OCI-LY7 (cell line): Measurements from ENCODE around the gene LRRFIP1. TPM values are rescaled to one million over a fixed set of nuclear protein-coding genes. Genes with fewer than 3 reads are reported as not detected.
"Not testable (repeated sequence)": the region's sequence is repeated elsewhere in the genome, so short reads cannot be mapped to it uniquely, and the experiment has no call there.

Source experiments
- BruUV-seq: library from RNA; stranded (reverse); fragments of 400-500 nt; replicated peaks from 2 replicates; lab custom pipeline; 2021; lab: Mats Ljungman, UMichigan
- CTCF ChIA-PET: fragments of 300-600 bp; sonication (Branson Sonifier 250); formaldehyde crosslinking; loops from one replicate; lab custom pipeline; 2022; ENCODE audit warnings: antibody characterized with exemption; ENCODE audit not compliant: unreplicated experiment; lab: Charles Lee
- POLR2A ChIA-PET: fragments of 300-600 bp; sonication (Branson Sonifier 250); formaldehyde crosslinking; loops from one replicate; lab custom pipeline; 2022; ENCODE audit warnings: antibody characterized with exemption; lab: Charles Lee
- DNase-seq: peaks from one replicate; pipeline ENCODE4 v3.0.0-alpha.2; 2015; ENCODE audit warnings: low spot score
- H2AFZ ChIP-seq: fragments of 200-600 bp; sonication (generic), shearing (Covaris generic); 2 replicates; pipeline ENCODE4 v1.6.1; 2014; ENCODE audit warnings: mild to moderate bottlenecking, antibody characterized with exemption, low read length, moderate library complexity
- H3K27ac ChIP-seq: fragments of 200-600 bp; sonication (generic); 2 replicates; pipeline ENCODE4 v1.5.1; 2014; ENCODE audit warnings: mixed run types, low read depth, mild to moderate bottlenecking, moderate library complexity, low read length, inconsistent platforms; ENCODE audit not compliant: poor library complexity, severe bottlenecking
- H3K36me3 ChIP-seq: fragments of 200-600 bp; sonication (generic); 2 replicates; pipeline ENCODE4 v1.6.1; 2014; ENCODE audit warnings: mild to moderate bottlenecking, antibody characterized with exemption, low read length, moderate library complexity, mixed read lengths; ENCODE audit not compliant: insufficient read depth
- H3K4me1 ChIP-seq: fragments of 200-600 bp; sonication (generic); 2 replicates; pipeline ENCODE4 v1.5.1; 2014; ENCODE audit warnings: mild to moderate bottlenecking, low read length; ENCODE audit not compliant: insufficient read depth, poor library complexity, severe bottlenecking
- H3K4me2 ChIP-seq: fragments of 200-600 bp; sonication (generic); 2 replicates; pipeline ENCODE4 v1.6.1; 2014; ENCODE audit warnings: mild to moderate bottlenecking, low read length
- H3K4me3 ChIP-seq: fragments of 200-600 bp; sonication (generic); 2 replicates; pipeline ENCODE4 v1.5.1; 2014; ENCODE audit warnings: mild to moderate bottlenecking, low read depth, low read length; ENCODE audit not compliant: poor library complexity, severe bottlenecking
- H3K79me2 ChIP-seq: fragments of 200-600 bp; sonication (generic); 2 replicates; pipeline ENCODE4 v1.6.1; 2016; ENCODE audit warnings: low read depth, mild to moderate bottlenecking, low read length, moderate library complexity, mixed read lengths; ENCODE audit not compliant: insufficient read depth
- H3K9me2 ChIP-seq: fragments of 200-600 bp; sonication (generic); 2 replicates; pipeline ENCODE4 v1.6.1; 2016; ENCODE audit warnings: mild to moderate bottlenecking, low read length, mixed read lengths; ENCODE audit not compliant: insufficient read depth
- H3K9me3 ChIP-seq: fragments of 200-600 bp; sonication (generic); 2 replicates; pipeline ENCODE4 v1.6.1; 2014; ENCODE audit warnings: mild to moderate bottlenecking, mixed run types, low read length, mixed read lengths
- H4K20me1 ChIP-seq: fragments of 200-600 bp; sonication (generic); 2 replicates; pipeline ENCODE4 v1.6.1; 2014; ENCODE audit warnings: mild to moderate bottlenecking, antibody characterized with exemption, low read length, moderate library complexity, mixed read lengths; ENCODE audit not compliant: insufficient read depth
- EZH2phosphoT487 ChIP-seq: fragments of 200-600 bp; sonication (generic); IDR thresholded peaks from 2 replicates; pipeline ENCODE4 v1.6.1; 2018; ENCODE audit warnings: low read depth, borderline replicate concordance, mild to moderate bottlenecking, mixed run types, antibody characterized with exemption, low read length, moderate library complexity, mixed read lengths
- intact Hi-C: fragments of 100-400 bp; cut with micrococcal nuclease; formaldehyde crosslinking; loops from one replicate; pipeline ENCODE4 v1.10.0; 2022; ENCODE audit not compliant: unreplicated experiment
- total RNA-seq, 2 experiments: library from RNA; depleted of rRNA in 1 of 2; stranded (reverse); fragments of >200 nt in 1 of 2; shearing (Covaris generic) in 1 of 2; gene quantifications; 2 replicates each; pipeline ENCODE4 v1.2.3, GENCODE V29; 2014 to 2022
- TF ChIP-seq, protein P1 (sequence below): fragments of 200-600 bp; sonication (generic); conservative IDR thresholded peaks from 2 replicates; pipeline ENCODE4 v1.5.1; 2014; ENCODE audit warnings: mild to moderate bottlenecking, antibody characterized with exemption, low read length, moderate library complexity, mixed read lengths

The LRRFIP1 gene
- total RNA-seq, 2 experiments from 2014 or later = 95.7 to 216 TPM

DNA sequence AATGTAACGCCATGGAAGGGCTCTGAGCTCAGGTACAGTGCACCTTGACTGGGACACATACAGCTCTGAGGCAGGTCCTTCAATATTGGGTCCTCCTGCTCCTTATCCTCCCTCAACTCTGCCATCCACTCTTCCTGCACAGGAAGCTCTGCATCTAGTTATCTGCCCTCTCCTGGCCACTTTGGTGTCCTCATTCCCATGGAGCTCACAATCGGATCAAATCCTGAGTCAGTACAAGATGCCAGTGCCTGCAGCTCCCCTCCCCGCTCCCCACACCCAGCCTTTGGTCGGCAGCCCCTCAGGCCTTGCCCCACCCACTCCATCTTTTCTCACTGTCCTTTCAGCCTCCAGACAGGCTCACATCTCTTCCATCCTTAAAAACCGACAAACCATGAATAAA lies 58.0 kb downstream of the LRRFIP1 start:
- H4K20me1 ChIP-seq = no peaks in the 10 kb centered on the region
- no peak for DNase-seq
- H3K27ac ChIP-seq = no peak overlapping the region
- H3K9me3 ChIP-seq = no peaks in the 10 kb centered on the region
- intact Hi-C loops = no loop called here
- H3K4me2 ChIP-seq = no peak overlapping the region
- H3K36me3 ChIP-seq = no peaks in the 10 kb centered on the region
- H3K79me2 ChIP-seq = no peaks in the 10 kb centered on the region
- ChIA-PET CTCF (interaction anchor here (0.7 kb wide), 1 partner anchor 16 kb away, joined by 3 read pairs; no protein-coding TSS in a partner anchor), POLR2A (interaction anchor here (1.0 kb wide), 1 partner anchor 28 kb away, joined by 3 read pairs; no protein-coding TSS in a partner anchor)
- H3K4me3 ChIP-seq = no peak overlapping the region
- no peak overlapping the region for H2AFZ ChIP-seq
- H3K9me2 ChIP-seq = no peaks in the 10 kb centered on the region
- no TSS peak for BruUV-seq
- TF ChIP-seq EZH2phosphoT487 = no peak
- TF ChIP-seq, protein P1, sequence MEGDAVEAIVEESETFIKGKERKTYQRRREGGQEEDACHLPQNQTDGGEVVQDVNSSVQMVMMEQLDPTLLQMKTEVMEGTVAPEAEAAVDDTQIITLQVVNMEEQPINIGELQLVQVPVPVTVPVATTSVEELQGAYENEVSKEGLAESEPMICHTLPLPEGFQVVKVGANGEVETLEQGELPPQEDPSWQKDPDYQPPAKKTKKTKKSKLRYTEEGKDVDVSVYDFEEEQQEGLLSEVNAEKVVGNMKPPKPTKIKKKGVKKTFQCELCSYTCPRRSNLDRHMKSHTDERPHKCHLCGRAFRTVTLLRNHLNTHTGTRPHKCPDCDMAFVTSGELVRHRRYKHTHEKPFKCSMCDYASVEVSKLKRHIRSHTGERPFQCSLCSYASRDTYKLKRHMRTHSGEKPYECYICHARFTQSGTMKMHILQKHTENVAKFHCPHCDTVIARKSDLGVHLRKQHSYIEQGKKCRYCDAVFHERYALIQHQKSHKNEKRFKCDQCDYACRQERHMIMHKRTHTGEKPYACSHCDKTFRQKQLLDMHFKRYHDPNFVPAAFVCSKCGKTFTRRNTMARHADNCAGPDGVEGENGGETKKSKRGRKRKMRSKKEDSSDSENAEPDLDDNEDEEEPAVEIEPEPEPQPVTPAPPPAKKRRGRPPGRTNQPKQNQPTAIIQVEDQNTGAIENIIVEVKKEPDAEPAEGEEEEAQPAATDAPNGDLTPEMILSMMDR = 0 out of 2 replicates have a peak, but pooled peaks have one; percentile 21
- H3K4me1 ChIP-seq = peaks cover 19% of the 10 kb centered on the region

DNA sequence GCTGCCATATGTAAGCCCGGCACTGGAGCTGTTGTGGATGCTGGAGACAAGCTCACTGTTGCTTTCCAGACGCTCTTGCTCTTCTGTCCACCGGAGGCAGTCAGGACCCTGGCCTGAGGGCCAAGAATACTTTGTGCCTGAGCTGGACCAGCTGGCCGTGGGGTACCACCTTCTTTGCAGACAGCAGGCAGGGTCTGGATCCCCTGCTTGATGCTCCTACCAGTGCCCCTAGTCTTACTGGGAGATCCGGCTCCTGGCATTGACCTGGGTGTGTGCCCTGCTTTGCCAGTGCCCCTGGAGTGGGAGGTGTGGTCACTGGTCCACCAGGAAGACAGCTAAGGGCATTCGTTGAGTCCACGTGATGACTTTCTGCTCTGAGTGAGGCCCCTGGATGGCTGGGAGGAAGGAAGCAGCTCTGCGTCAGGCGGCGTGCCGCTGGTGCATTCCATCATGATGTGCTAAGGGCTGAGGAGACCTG lies 59.3 kb downstream of the LRRFIP1 start:
- no peak overlapping the region for H3K27ac ChIP-seq
- POLR2A ChIA-PET = interaction anchor here (1.9 to 12.8 kb wide), 2 partner anchors 10 to 13 kb away, joined by 11 to 290 read pairs; no protein-coding TSS in a partner anchor
- H3K4me1 ChIP-seq = peaks cover 27% of the 10 kb centered on the region
- no peak overlapping the region for H2AFZ ChIP-seq
- no peaks in the 10 kb centered on the region for H3K9me2 ChIP-seq
- intact Hi-C loops = no loop called here
- CTCF ChIA-PET = interaction anchor here (1.0 to 1.4 kb wide), 3 partner anchors 14 to 16 kb away, joined by 3 to 5 read pairs (median 5); no protein-coding TSS in a partner anchor
- BruUV-seq = no TSS peak
- no peaks in the 10 kb centered on the region for H4K20me1 ChIP-seq
- no peaks in the 10 kb centered on the region for H3K79me2 ChIP-seq
- no peaks in the 10 kb centered on the region for H3K36me3 ChIP-seq
- no peak overlapping the region for H3K4me2 ChIP-seq
- no peak overlapping the region for H3K4me3 ChIP-seq
- no peak for DNase-seq
- no peaks in the 10 kb centered on the region for H3K9me3 ChIP-seq
- TF ChIP-seq, protein P1 = peak; percentile 64
- TF ChIP-seq EZH2phosphoT487 = no peak

DNA sequence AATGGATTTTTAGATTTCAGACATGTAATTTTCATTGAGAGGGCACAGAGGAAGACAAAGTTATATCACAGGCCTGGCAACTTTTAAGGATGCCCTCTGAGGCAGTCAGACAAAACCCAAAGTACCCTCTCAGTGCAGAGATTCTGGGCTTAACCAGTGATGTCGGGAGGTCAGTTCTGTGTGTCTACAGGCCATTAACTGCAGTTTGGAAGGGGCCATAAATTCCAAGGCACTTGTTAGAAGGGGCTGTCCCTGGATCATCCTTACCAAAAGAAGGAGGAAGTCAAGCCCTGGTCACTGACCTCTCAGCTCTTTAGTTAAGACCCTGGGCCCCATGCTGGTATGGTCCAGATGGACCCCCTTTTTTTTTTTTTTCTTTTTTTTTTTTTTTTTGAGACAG lies 60.7 kb downstream of the LRRFIP1 start:
- no peak overlapping the region for H3K27ac ChIP-seq

DNA sequence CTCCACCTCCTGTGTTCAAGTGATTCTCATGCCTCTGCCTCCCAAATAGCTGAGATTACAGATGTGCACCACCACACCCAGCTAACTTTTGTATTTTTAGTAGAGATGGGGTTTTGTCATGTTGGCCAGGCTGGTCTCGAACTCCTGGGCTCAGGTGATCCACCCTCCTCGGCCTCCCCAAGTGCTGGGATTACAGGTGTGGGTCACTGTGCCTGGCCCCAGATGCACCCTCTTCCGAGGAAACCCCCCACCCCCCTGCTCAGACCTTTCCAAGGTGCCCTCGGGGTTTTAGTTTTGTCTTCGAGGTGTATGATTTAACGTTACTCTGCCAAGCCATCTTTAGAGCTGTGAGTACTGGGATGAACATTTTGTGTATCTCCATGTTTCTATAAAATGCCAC lies 61.2 kb downstream of the LRRFIP1 start:
- DNase-seq, H3K4me2 ChIP-seq, H2AFZ ChIP-seq, H3K27ac ChIP-seq, intact Hi-C loops, BruUV-seq, H4K20me1 ChIP-seq, H3K9me2 ChIP-seq, H3K4me3 ChIP-seq, H3K9me3 ChIP-seq: not testable (repeated sequence)
- POLR2A ChIA-PET = interaction anchor here (2.2 to 12.8 kb wide), 2 partner anchors 9 to 15 kb away, joined by 5 to 290 read pairs; no protein-coding TSS in a partner anchor
- peaks cover 11% of the 10 kb centered on the region for H3K36me3 ChIP-seq
- CTCF ChIA-PET = interaction anchor here (1.4 kb wide), 1 partner anchor 15 kb away, joined by 3 read pairs; no protein-coding TSS in a partner anchor
- peaks cover 14% of the 10 kb centered on the region for H3K79me2 ChIP-seq
- H3K4me1 ChIP-seq = peaks cover 27% of the 10 kb centered on the region

More for the DNA sequence above, 60.7 kb downstream of the LRRFIP1 start:
- DNase-seq = no peak
- ChIA-PET POLR2A (interaction anchor here (0.5 to 12.8 kb wide), 4 partner anchors 9 to 62 kb away, joined by 3 to 290 read pairs (median 8); no protein-coding TSS in a partner anchor), CTCF (interaction anchor here (0.6 to 1.4 kb wide), 2 partner anchors 15 to 21 kb away, joined by 3 to 4 read pairs; no protein-coding TSS in a partner anchor)
- intact Hi-C loops = no loop called here
- peak overlapping the region; percentile 7; the same call in 1 of the 2 replicates for H2AFZ ChIP-seq
- H3K36me3 ChIP-seq = 0 out of 2 replicates have a peak, but pooled peaks cover 6% of the 10 kb centered on the region
- H3K4me3 ChIP-seq = no peak overlapping the region
- peaks cover 10% of the 10 kb centered on the region for H3K79me2 ChIP-seq
- peaks cover 27% of the 10 kb centered on the region for H3K4me1 ChIP-seq
- no peaks in the 10 kb centered on the region for H3K9me2 ChIP-seq
- BruUV-seq = no TSS peak
- TF ChIP-seq, protein P1 = no peak
- TF ChIP-seq EZH2phosphoT487 = no peak
- H3K9me3 ChIP-seq = no peaks in the 10 kb centered on the region
- no peaks in the 10 kb centered on the region for H4K20me1 ChIP-seq
- H3K4me2 ChIP-seq = peak overlapping the region; percentile 8; the same call in 1 of the 2 replicates
